ENCODE data around the gene ROM1.
A peak's percentile ranks its signal among the peaks of the same experiment; 100 is the strongest.

Gene ROM1

GRCh38 chr11:62652161-62653006 lies 39.3 kb downstream of the ROM1 start:
- H3K4me3 ChIP-seq (replicated peaks; ENCODE audit: low read depth, low read length) = peak overlapping the region; percentile 92
- DNase-seq (ENCODE audit: low read depth) = no peak
- no peak for TF ChIP-seq CTCF (IDR thresholded peaks at IDR 0.05; ENCODE audit: low read length, missing control alignments)

GRCh38 chr11:62654297-62654696 lies 41.2 kb downstream of the ROM1 start:
- TF ChIP-seq CTCF (IDR thresholded peaks at IDR 0.05; ENCODE audit: low read length, missing control alignments) = no peak
- H3K4me3 ChIP-seq (replicated peaks; ENCODE audit: low read depth, low read length) = no peak overlapping the region
- DNase-seq (ENCODE audit: low read depth) = no peak

- H3K4me3 ChIP-seq (replicated peaks; ENCODE audit: low read depth, low read length) = no peak overlapping the region
- TF ChIP-seq CTCF (IDR thresholded peaks at IDR 0.05; ENCODE audit: low read length, missing control alignments) = no peak
- DNase-seq (ENCODE audit: low read depth) = peak; percentile 18
Observed at GRCh38 chr11:62656796-62657429, 43.9 kb downstream of the ROM1 start.

- TF ChIP-seq CTCF (IDR thresholded peaks at IDR 0.05; ENCODE audit: low read length, missing control alignments) = no peak
- peak overlapping the region; percentile 75 for H3K4me3 ChIP-seq (replicated peaks; ENCODE audit: low read depth, low read length)
- DNase-seq (ENCODE audit: low read depth) = peak; percentile 48
Observed at GRCh38 chr11:62664405-62665074, 51.5 kb downstream of the ROM1 start.

Measured in fibroblast of pulmonary artery (primary cell).